WTC11 (cell line): ENCODE measurements around the gene PSENEN.

Experiments
- TF ChIP-seq, protein P1 (sequence below): fragments of 200-600 bp; IDR thresholded peaks from 2 replicates; pipeline ENCODE4 v1.8.0; 2022; ENCODE audit warnings: antibody characterized with exemption
- TF ChIP-seq, protein P2 (sequence below): sonication (generic); formaldehyde crosslinking; IDR thresholded peaks from 2 replicates; pipeline ENCODE4 v1.8.0; 2022; ENCODE audit warnings: missing genetic modification reagents

DNA sequence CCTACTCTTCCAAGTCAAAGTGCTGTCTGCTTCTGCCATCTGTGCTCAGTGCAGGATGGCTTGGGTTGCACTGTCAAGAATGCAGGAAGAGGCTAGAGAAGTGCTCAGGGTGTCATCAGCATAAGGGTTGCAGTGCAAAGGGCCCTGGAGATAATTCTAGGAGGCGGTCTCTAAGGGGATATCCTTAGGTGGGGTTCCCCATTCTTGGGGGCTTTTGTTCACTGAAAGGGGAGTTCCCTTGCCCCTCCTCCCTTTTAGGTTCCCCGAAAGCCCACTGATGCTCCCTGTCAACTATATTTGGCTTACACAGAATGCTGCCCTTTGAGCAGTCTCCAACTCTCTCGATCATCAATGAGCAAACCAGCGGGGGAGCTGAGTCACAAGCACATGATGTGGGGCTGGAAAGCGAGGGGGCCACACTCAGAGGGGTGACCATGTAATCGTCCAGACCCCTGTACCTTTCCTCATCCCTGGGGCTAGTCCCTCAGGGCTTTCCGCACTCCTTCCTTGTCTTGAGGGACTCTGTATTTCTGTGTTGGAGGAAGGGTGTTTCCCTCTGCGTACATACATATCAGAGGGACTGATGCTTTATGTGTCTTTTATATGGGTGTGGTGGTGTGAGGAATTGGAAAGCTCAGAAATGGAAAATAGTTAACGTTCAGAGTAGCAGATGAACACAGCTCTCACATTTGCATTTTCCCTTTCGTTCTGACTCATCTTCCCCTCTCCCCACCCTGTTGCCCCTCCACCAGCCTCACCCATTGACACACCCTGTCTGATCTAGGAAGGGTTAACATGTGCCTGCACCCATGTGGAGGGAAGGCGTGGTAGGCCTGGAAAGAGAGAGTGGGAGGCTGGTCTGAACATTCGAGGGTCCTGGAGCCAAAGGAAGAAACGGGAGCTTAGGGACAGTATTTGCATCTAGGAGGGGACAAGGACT is 34.4 kb upstream of the PSENEN start:
- TF ChIP-seq, protein P1, sequence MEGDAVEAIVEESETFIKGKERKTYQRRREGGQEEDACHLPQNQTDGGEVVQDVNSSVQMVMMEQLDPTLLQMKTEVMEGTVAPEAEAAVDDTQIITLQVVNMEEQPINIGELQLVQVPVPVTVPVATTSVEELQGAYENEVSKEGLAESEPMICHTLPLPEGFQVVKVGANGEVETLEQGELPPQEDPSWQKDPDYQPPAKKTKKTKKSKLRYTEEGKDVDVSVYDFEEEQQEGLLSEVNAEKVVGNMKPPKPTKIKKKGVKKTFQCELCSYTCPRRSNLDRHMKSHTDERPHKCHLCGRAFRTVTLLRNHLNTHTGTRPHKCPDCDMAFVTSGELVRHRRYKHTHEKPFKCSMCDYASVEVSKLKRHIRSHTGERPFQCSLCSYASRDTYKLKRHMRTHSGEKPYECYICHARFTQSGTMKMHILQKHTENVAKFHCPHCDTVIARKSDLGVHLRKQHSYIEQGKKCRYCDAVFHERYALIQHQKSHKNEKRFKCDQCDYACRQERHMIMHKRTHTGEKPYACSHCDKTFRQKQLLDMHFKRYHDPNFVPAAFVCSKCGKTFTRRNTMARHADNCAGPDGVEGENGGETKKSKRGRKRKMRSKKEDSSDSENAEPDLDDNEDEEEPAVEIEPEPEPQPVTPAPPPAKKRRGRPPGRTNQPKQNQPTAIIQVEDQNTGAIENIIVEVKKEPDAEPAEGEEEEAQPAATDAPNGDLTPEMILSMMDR = no peak
- TF ChIP-seq, protein P2, sequence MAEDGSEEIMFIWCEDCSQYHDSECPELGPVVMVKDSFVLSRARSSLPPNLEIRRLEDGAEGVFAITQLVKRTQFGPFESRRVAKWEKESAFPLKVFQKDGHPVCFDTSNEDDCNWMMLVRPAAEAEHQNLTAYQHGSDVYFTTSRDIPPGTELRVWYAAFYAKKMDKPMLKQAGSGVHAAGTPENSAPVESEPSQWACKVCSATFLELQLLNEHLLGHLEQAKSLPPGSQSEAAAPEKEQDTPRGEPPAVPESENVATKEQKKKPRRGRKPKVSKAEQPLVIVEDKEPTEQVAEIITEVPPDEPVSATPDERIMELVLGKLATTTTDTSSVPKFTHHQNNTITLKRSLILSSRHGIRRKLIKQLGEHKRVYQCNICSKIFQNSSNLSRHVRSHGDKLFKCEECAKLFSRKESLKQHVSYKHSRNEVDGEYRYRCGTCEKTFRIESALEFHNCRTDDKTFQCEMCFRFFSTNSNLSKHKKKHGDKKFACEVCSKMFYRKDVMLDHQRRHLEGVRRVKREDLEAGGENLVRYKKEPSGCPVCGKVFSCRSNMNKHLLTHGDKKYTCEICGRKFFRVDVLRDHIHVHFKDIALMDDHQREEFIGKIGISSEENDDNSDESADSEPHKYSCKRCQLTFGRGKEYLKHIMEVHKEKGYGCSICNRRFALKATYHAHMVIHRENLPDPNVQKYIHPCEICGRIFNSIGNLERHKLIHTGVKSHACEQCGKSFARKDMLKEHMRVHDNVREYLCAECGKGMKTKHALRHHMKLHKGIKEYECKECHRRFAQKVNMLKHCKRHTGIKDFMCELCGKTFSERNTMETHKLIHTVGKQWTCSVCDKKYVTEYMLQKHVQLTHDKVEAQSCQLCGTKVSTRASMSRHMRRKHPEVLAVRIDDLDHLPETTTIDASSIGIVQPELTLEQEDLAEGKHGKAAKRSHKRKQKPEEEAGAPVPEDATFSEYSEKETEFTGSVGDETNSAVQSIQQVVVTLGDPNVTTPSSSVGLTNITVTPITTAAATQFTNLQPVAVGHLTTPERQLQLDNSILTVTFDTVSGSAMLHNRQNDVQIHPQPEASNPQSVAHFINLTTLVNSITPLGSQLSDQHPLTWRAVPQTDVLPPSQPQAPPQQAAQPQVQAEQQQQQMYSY (CRISPR knock-in tag) = no peak
